SK-N-SH treated with all-trans-retinoic acid at 6 μM for 48 hours (cell line): ENCODE data around the gene NDUFS8.

ENCODE experiments used
- ESRRG ChIP-seq: fragments of 250-450 bp; sonication (Bioruptor Pico); IDR thresholded peaks from 2 replicates; pipeline ENCODE4 v1.6.1; 2021; ENCODE audit warnings: mild to moderate bottlenecking
- OSR1 ChIP-seq: fragments of 250-450 bp; sonication (Bioruptor Pico); IDR thresholded peaks from 2 replicates; pipeline ENCODE4 v1.8.0; 2022; ENCODE audit warnings: moderate library complexity, mild to moderate bottlenecking, inconsistent platforms
- PPARA ChIP-seq: fragments of 250-450 bp; sonication (Bioruptor Pico); IDR thresholded peaks from 2 replicates; pipeline ENCODE4 v1.5.0; 2020; ENCODE audit warnings: mild to moderate bottlenecking, borderline replicate concordance
- RARB ChIP-seq: fragments of 250-450 bp; sonication (Bioruptor Pico); IDR thresholded peaks from 2 replicates; pipeline ENCODE4 v1.8.0; 2021; ENCODE audit warnings: mild to moderate bottlenecking, moderate library complexity
- TCF4 ChIP-seq: fragments of 250-450 bp; sonication (Bioruptor Pico); IDR thresholded peaks from 2 replicates; pipeline ENCODE4 v1.8.0; 2021; ENCODE audit warnings: mild to moderate bottlenecking, moderate library complexity, borderline replicate concordance
- TOX ChIP-seq: fragments of 250-450 bp; sonication (Bioruptor Pico); IDR thresholded peaks from 2 replicates; pipeline ENCODE4 v1.8.0; 2021; ENCODE audit warnings: mild to moderate bottlenecking, moderate library complexity, borderline replicate concordance
- ZNF565 ChIP-seq: fragments of 450-650 bp; formaldehyde crosslinking; conservative IDR thresholded peaks from 2 replicates; pipeline ENCODE4 v1.5.0; 2020; ENCODE audit warnings: low read depth, mild to moderate bottlenecking, moderate library complexity
- ZNF8 ChIP-seq: fragments of 450-650 bp; formaldehyde crosslinking; IDR thresholded peaks from 2 replicates; pipeline ENCODE4 v1.5.0; 2020; ENCODE audit warnings: mild to moderate bottlenecking, moderate library complexity

GRCh38 chr11:68014947-68015447, 15.5 kb upstream of the NDUFS8 start:
- TF ChIP-seq RARB (CRISPR knock-in tag): no peak
- TF ChIP-seq ZNF8 (CRISPR knock-in tag): no peak
- TF ChIP-seq TOX (CRISPR knock-in tag): no peak
- no peak for TF ChIP-seq ZNF565 (CRISPR knock-in tag)
- no peak for TF ChIP-seq PPARA (CRISPR knock-in tag)
- TF ChIP-seq OSR1 (CRISPR knock-in tag): no peak
- no peak for TF ChIP-seq TCF4 (CRISPR knock-in tag)
- TF ChIP-seq ESRRG: no peak
